ENCODE measurements around the gene XRCC2.
"Not testable (repeated sequence)": the region's sequence is repeated elsewhere in the genome, so short reads cannot be mapped to it uniquely, and the experiment has no call there.

XRCC2 gene
- total RNA-seq = 1.1 reads per million

- peak; percentile 94 for DNase-seq
Measured at GRCh38 chr7:152675759-152676636, at the start of gene XRCC2. TSS of gene XRCC2 (minus strand) at chr7:152676141. CDS start at chr7:152676079, 62 bp downstream.

- DNase-seq = no peak
Measured at GRCh38 chr7:152723364-152723763, 47.4 kb upstream of the XRCC2 start.

- not testable (repeated sequence) for DNase-seq
Measured at GRCh38 chr7:152712412-152713042, 36.6 kb upstream of the XRCC2 start.

GRCh38 chr7:152711444-152711944, 35.6 kb upstream of the XRCC2 start:
- DNase-seq = no peak

GRCh38 chr7:152710153-152710442, 34.2 kb upstream of the XRCC2 start:
- no peak for DNase-seq

- no peak for DNase-seq
Measured at GRCh38 chr7:152709287-152710152, 33.6 kb upstream of the XRCC2 start.

- no peak for DNase-seq
Measured at GRCh38 chr7:152704796-152705384, 28.9 kb upstream of the XRCC2 start.

- no peak for DNase-seq
Measured at GRCh38 chr7:152699079-152699478, 23.1 kb upstream of the XRCC2 start.

- DNase-seq = not testable (repeated sequence)
Measured at GRCh38 chr7:152697268-152697974, 21.5 kb upstream of the XRCC2 start.

- DNase-seq = not testable (repeated sequence)
Measured at GRCh38 chr7:152692196-152692595, 16.3 kb upstream of the XRCC2 start.

GRCh38 chr7:152683297-152683696, 7.4 kb upstream of the XRCC2 start:
- no peak for DNase-seq

- no peak for DNase-seq
Measured at GRCh38 chr7:152677808-152678670, 2.1 kb upstream of the XRCC2 start.

GRCh38 chr7:152674860-152675758, 832 bp downstream of the XRCC2 start:
- no peak for DNase-seq

GRCh38 chr7:152673897-152674296, 2.0 kb downstream of the XRCC2 start:
- no peak for DNase-seq

- DNase-seq = no peak
Measured at GRCh38 chr7:152672626-152673025, 3.3 kb downstream of the XRCC2 start.

GRCh38 chr7:152669758-152670157, 6.2 kb downstream of the XRCC2 start:
- DNase-seq = no peak

- no peak for DNase-seq
Measured at GRCh38 chr7:152668975-152669374, 7.0 kb downstream of the XRCC2 start.

GRCh38 chr7:152667958-152668357, 8.0 kb downstream of the XRCC2 start:
- no peak for DNase-seq

- no peak for DNase-seq
Measured at GRCh38 chr7:152666078-152666477, 9.9 kb downstream of the XRCC2 start.

- no peak for DNase-seq
Measured at GRCh38 chr7:152664636-152665035, 11.3 kb downstream of the XRCC2 start.
